SK-N-SH (cell line): Measurements from ENCODE around the gene SHANK1. TPM values are rescaled to one million over a fixed set of nuclear protein-coding genes. Genes with fewer than 3 reads are reported as not detected.

Source experiments
- CTCF ChIA-PET: fragments of 300-600, 350-600 bp; formaldehyde crosslinking; extraction: SDS; loops from one replicate; lab custom pipeline; 2021; lab: Yijun Ruan, JAX
- POLR2A ChIA-PET: fragments of 350-600 bp; sonication (Branson Sonifier 250); formaldehyde crosslinking; extraction: SDS; loops from one replicate; lab custom pipeline; 2020; ENCODE audit warnings: antibody characterized with exemption, inconsistent platforms; lab: Yijun Ruan, JAX
- DNase-seq: peaks from one replicate; pipeline ENCODE4 v3.0.0; 2012
- H2AFZ ChIP-seq: fragments of 200-600 bp; sonication (generic); 2 replicates; pipeline ENCODE4 v1.8.1; 2016; ENCODE audit warnings: antibody characterized with exemption, mild to moderate bottlenecking, low read depth
- H3F3A ChIP-seq: fragments of 200-600 bp; sonication (generic); replicated peaks from 2 replicates; pipeline ENCODE3; 2016; ENCODE audit warnings: antibody characterized with exemption, mild to moderate bottlenecking; ENCODE audit not compliant: insufficient read depth
- H3K27ac ChIP-seq, 2 experiments: fragments of 200-500 bp in 1 of 2; fragments of 200-600 bp in 1 of 2; sonication (Bioruptor generic) in 1 of 2; sonication (generic), shearing (Covaris generic) in 1 of 2; 2 replicates each; pipeline versions ENCODE4 v1.5.1 to v1.6.1; 2014 to 2016; ENCODE audit warnings: low read depth in 2 of 2, inconsistent platforms in 1 of 2, low read length in 1 of 2, mild to moderate bottlenecking in 1 of 2, mixed read lengths in 1 of 2
- H3K27me3 ChIP-seq: fragments of 200-600 bp; sonication (generic), shearing (Covaris generic); 2 replicates; pipeline ENCODE4 v1.6.1; 2016; ENCODE audit warnings: mixed run types; ENCODE audit not compliant: insufficient read depth
- H3K36me3 ChIP-seq, 2 experiments: fragments of 200-500 bp in 1 of 2; fragments of 200-600 bp in 1 of 2; sonication (Bioruptor generic) in 1 of 2; sonication (generic) in 1 of 2; replicated peaks in 1 of 2; 2 replicates each; pipeline versions ENCODE3 to v1.5.1; 2014 to 2016; ENCODE audit warnings: low read length in 1 of 2, mild to moderate bottlenecking in 1 of 2; ENCODE audit not compliant: insufficient read depth in 2 of 2, control insufficient read depth in 1 of 2
- H3K4me1 ChIP-seq, 2 experiments: fragments of 200-500 bp in 1 of 2; fragments of 200-600 bp in 1 of 2; sonication (Bioruptor generic) in 1 of 2; sonication (generic), shearing (Covaris generic) in 1 of 2; 2 replicates each; pipeline versions ENCODE4 v1.5.1 to v1.6.1; 2014 to 2016; ENCODE audit warnings: low read depth in 1 of 2, low read length in 1 of 2, mixed run types in 1 of 2; ENCODE audit not compliant: insufficient read depth in 2 of 2, control insufficient read depth in 1 of 2
- H3K4me2 ChIP-seq: fragments of 200-600 bp; sonication (generic), shearing (Covaris generic); 2 replicates; pipeline ENCODE4 v1.6.1; 2017; ENCODE audit warnings: mixed run types
- H3K4me3 ChIP-seq, 2 experiments: fragments of 200-500 bp in 1 of 2; fragments of 200-600 bp in 1 of 2; sonication (Bioruptor generic) in 1 of 2; sonication (generic), shearing (Covaris generic) in 1 of 2; 2 replicates each; pipeline versions ENCODE4 v1.5.1 to v1.8.1; 2014 to 2016; ENCODE audit warnings: low read depth in 2 of 2, inconsistent platforms in 1 of 2, low read length in 1 of 2, mild to moderate bottlenecking in 1 of 2, mixed read lengths in 1 of 2, moderate library complexity in 1 of 2
- H3K79me2 ChIP-seq: fragments of 200-600 bp; sonication (generic); 2 replicates; pipeline ENCODE4 v1.8.1; 2017; ENCODE audit warnings: mild to moderate bottlenecking; ENCODE audit not compliant: insufficient read depth
- H3K9ac ChIP-seq: fragments of 200-600 bp; sonication (generic); 2 replicates; pipeline ENCODE4 v1.6.1; 2017; ENCODE audit warnings: mixed run types
- H3K9me2 ChIP-seq: fragments of 200-600 bp; sonication (generic); 2 replicates; pipeline ENCODE4 v1.6.1; 2017; ENCODE audit warnings: mixed run types
- H3K9me3 ChIP-seq: fragments of 200-600 bp; sonication (generic); 2 replicates; pipeline ENCODE4 v1.6.1; 2017; ENCODE audit warnings: mixed run types, mild to moderate bottlenecking, moderate library complexity
- H4K20me1 ChIP-seq: fragments of 200-600 bp; sonication (generic); 2 replicates; pipeline ENCODE4 v1.6.1; 2017; ENCODE audit warnings: mild to moderate bottlenecking, mixed run types; ENCODE audit not compliant: insufficient read depth
- CTCF ChIP-seq: fragments of 200-600 bp; sonication (generic); IDR thresholded peaks from 2 replicates; pipeline ENCODE4 v1.6.1; 2017; ENCODE audit warnings: antibody characterized with exemption, mild to moderate bottlenecking, moderate library complexity
- FOXM1 ChIP-seq: IDR thresholded peaks from 2 replicates; pipeline ENCODE4 v1.4.0; 2012; ENCODE audit warnings: low read depth, mild to moderate bottlenecking
- GATA2 ChIP-seq: sonication (generic); formaldehyde crosslinking; IDR thresholded peaks from 2 replicates; pipeline ENCODE4 v1.5.0; 2020; ENCODE audit warnings: mild to moderate bottlenecking, missing genetic modification reagents
- IRF3 ChIP-seq: fragments of 150-350 bp; IDR thresholded peaks from 2 replicates; pipeline ENCODE4 v1.6.1; 2016; ENCODE audit warnings: mild to moderate bottlenecking, low read depth, low read length
- JUND ChIP-seq: IDR thresholded peaks from 2 replicates; pipeline ENCODE4 v1.4.0; 2012
- MXI1 ChIP-seq: IDR thresholded peaks from 2 replicates; pipeline ENCODE4 v1.6.1; 2012; ENCODE audit warnings: mild to moderate bottlenecking, low read depth, low read length, improper control_type of control experiment
- NFIC ChIP-seq: IDR thresholded peaks from 2 replicates; pipeline ENCODE4 v1.4.0; 2012; ENCODE audit warnings: borderline replicate concordance
- RAD21 ChIP-seq: IDR thresholded peaks from 2 replicates; pipeline ENCODE4 v1.6.1; 2012; ENCODE audit warnings: mild to moderate bottlenecking, low read length
- RXRA ChIP-seq: IDR thresholded peaks from 2 replicates; pipeline ENCODE4 v1.4.0; 2012; ENCODE audit warnings: low read depth, mild to moderate bottlenecking, borderline replicate concordance
- YY1 ChIP-seq: IDR thresholded peaks from 2 replicates; pipeline ENCODE4 v1.4.0; 2012; ENCODE audit warnings: low read depth, mild to moderate bottlenecking
- WGBS: methylation state at CpG from one replicate; pipeline ENCODE4 v1.1.6; 2017; ENCODE audit warnings: low lambda C conversion rate; 5-methylcytosine and 5-hydroxymethylcytosine counted together
- polyA plus RNA-seq, 3 experiments: library from polyadenylated mRNA; depleted of rRNA; stranded (reverse); fragments of >200 nt; gene quantifications; 2 replicates each; pipeline ENCODE4 v1.2.3, GENCODE V29; 2012

Gene SHANK1
- polyA plus RNA-seq, 1 of the 3 experiments (the other 2 are of a cell fraction) = 0.28 TPM

GRCh38 chr19:50632151-50632835 is 87.3 kb downstream of the SHANK1 start:
- Histone ChIP-seq H3K9me2 (no peaks in the 10 kb centered on the region), H3K9ac (no peak overlapping the region)
- no peak for TF ChIP-seq RXRA
- no peak for TF ChIP-seq MXI1
- no peak for TF ChIP-seq GATA2 (CRISPR knock-in tag)
- TF ChIP-seq JUND = no peak
- no peak for TF ChIP-seq IRF3
- TF ChIP-seq, all 33 proteins: peak for 0
- Histone ChIP-seq H4K20me1 (no peaks in the 10 kb centered on the region), H3K4me1 (no peaks in the 10 kb centered on the region), H3F3A (no peaks in the 10 kb centered on the region), H3K4me3 (no peak overlapping the region), H2AFZ (no peak overlapping the region), H3K9me3 (no peaks in the 10 kb centered on the region; the same call in 1 of the 2 replicates), H3K4me2 (no peak overlapping the region), H3K27me3 (no peaks in the 10 kb centered on the region; the same call in 1 of the 2 replicates), H3K79me2 (no peaks in the 10 kb centered on the region), H3K27ac (no peak overlapping the region), H3K36me3 (no peaks in the 10 kb centered on the region)
- POLR2A ChIA-PET = no interaction called here
- CTCF ChIA-PET = no interaction called here
- WGBS = 62% methylated on average over 8 of the region's 20 CpGs
- DNase-seq = no peak

GRCh38 chr19:50629801-50630200 is 89.8 kb downstream of the SHANK1 start:
- Histone ChIP-seq H3K36me3 (no peaks in the 10 kb centered on the region), H3K79me2 (no peaks in the 10 kb centered on the region), H3K9me3 (no peaks in the 10 kb centered on the region; the same call in 1 of the 2 replicates), H2AFZ (no peak overlapping the region), H3K4me3 (no peak overlapping the region), H3K27me3 (no peaks in the 10 kb centered on the region; the same call in 1 of the 2 replicates), H4K20me1 (no peaks in the 10 kb centered on the region), H3K4me2 (no peak overlapping the region), H3K9me2 (no peaks in the 10 kb centered on the region), H3K27ac (no peak overlapping the region), H3K9ac (no peak overlapping the region), H3K4me1 (no peaks in the 10 kb centered on the region), H3F3A (no peaks in the 10 kb centered on the region)
- TF ChIP-seq NFIC (no peak), RAD21 (no peak), CTCF (no peak), YY1 (no peak), RXRA (no peak), FOXM1 (no peak)
- CTCF ChIA-PET = interaction anchor here (1.8 to 2.4 kb wide), 2 partner anchors 22 to 154 kb away, joined by 5 to 8 read pairs; no protein-coding TSS in a partner anchor
- WGBS = 50% methylated on average over 4 of the region's 14 CpGs
- no peak for DNase-seq
- POLR2A ChIA-PET = no interaction called here
